Epithelial cell of prostate (primary cell): Measurements from ENCODE around the gene GSTM2.
"Not testable (repeated sequence)": the region's sequence is repeated elsewhere in the genome, so short reads cannot be mapped to it uniquely, and the experiment has no call there.

Experiments
- DNase-seq: peaks from one replicate; pipeline ENCODE4 v3.0.0-alpha.2; 2011; ENCODE audit warnings: low read depth, low spot score
- H3K27ac ChIP-seq: fragments of 450-650 bp; 2 replicates; pipeline ENCODE4 v1.5.1; 2017; ENCODE audit warnings: mild to moderate bottlenecking

Gene GSTM2

DNA sequence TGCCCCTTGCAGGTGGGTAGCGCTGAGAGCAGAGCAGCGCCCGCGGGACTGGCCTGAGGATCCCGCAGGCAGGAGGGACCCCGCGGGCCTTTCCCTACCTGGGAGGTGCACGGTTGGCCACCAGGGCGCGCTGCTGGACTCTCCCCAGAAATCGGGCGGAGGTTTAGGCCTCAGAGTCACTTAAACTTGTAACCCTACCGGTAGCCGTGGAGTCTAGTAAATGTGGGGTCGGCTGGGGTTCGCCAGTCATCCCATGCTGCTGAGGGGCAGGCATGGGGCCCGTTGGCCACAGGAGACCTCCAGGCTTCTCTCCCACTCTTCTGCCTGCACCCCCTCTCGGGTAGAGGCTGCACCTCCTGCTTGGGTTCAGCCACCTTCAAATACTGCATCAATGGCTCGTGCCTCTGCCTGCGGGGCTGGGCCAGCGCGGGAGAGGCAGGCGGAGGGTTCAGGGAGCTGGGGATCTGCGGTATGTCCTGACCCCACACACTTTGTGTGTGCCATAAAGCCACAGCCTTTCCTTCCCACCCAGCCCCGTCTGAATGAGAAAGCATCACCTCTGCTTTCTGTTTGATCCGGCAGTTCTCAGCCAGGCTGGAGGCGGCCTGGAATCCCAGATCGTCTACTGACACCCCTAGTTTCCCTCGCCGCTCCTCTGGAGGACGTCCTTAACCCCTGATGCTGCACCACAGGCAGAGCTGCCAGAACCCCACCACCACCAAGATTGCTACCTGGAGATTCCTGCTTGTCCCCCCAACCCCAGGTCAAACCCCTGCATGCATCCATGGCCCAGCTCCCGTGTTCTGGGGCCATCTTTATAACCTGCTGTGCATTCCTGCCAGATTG, 24.2 kb upstream of the GSTM2 start:
- no peak overlapping the region for H3K27ac ChIP-seq
- no peak for DNase-seq

- H3K27ac ChIP-seq: no peak overlapping the region
- no peak for DNase-seq
Observed at GRCh38 chr1:109644670-109645069, 23.2 kb upstream of the GSTM2 start.

DNA sequence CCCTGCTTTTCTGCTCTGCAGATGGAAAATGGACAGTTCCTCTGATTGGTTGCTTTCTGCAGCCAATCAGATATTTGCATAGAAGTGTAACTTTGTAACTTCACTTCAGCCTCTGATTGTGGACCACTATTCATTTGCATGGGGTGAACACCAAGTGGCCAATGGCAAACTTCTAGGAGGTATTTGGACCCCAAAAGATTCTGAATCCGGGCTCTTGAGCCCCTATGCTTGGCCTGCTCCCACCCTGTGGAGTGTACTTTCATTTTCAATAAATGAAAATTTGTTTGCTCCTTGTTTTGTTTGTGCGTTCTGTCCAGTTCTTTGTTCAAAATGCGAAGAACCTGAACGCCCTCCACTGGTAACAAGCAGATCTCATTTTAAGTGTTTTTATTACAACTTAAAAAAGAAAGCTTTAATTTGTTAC, 18.4 kb upstream of the GSTM2 start:
- DNase-seq: no peak

DNA sequence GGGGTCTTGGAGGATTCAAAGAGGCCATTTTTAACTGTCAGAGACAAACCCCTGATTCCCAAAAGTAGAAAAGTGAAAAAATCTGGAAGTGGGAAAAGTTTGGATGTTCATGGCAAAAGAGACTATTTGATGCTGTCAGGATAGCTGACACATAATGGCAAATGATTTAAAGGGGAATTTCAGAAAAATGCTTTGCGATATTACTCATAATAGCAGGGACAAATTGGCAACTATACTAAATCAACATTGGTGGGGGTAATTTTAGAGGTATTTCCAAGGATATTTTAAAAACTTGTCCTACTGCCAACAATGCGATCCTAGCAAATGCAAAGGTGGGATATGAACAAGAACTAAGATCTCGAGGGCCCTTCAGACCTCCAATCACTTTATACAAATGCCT, 17.2 kb upstream of the GSTM2 start:
- no peak overlapping the region for H3K27ac ChIP-seq
- DNase-seq: no peak

More for the DNA sequence above, 18.4 kb upstream of the GSTM2 start:
- H3K27ac ChIP-seq: no peak overlapping the region

DNA sequence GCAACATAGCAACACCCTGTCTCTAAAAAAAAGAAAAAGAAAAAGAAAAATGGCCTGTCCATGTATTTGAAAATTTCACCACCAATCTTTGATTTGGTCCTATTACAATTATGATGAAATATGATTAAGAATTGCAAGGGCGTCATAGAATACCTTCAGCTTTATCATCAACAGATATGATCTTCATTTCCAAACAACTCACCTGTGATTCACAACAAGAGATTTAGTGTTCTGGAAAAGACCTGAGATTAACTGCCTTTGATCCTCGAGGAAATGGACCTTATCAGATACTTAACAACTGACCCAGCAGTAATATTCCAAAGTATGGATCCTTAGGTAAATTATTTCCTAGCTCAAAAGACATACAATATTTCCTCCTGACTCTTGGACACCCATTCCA, 15.5 kb upstream of the GSTM2 start:
- DNase-seq: no peak
- H3K27ac ChIP-seq: peak overlapping the region; percentile 50

DNA sequence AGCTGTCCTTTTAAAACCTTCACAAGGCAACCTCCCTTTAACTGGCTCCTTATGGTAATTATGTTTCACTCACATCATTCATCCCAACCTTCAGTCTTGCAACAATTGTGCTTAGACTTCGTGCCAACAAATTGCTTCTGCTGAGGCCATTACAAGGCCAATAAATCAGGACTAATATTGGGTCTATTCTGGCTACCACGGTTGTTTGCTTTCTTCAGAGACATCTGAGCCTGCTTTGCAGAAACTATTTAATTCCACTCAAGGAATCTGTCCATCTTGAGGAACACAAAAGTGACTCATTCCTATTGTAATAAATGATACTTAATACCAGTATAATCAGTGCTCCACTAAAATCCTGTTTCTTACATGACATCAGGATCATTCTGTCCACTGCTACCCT, 14.6 kb upstream of the GSTM2 start:
- no peak for DNase-seq

DNA sequence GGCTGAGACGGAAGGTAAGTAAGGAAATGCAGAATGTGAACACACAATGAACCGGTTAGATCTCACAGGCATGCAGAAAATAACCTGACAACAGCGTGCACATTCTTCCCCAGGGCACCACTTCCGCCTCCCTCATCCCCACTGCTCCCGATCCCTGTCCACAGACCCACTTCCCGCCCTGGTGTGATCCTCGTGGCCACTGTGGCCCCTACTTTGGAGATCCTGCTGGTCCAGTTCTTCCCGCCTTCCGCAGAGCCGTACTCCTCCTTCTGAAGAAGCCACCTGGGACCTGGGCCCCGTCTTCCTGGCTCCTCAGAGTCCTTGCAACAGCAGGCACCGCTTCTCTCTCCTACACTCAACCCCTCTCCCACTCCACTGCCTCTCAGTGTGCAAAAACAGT, 13.3 kb upstream of the GSTM2 start:
- H3K27ac ChIP-seq: no peak overlapping the region
- DNase-seq: no peak

More for the DNA sequence above, 14.6 kb upstream of the GSTM2 start:
- peak overlapping the region; percentile 50 for H3K27ac ChIP-seq

DNA sequence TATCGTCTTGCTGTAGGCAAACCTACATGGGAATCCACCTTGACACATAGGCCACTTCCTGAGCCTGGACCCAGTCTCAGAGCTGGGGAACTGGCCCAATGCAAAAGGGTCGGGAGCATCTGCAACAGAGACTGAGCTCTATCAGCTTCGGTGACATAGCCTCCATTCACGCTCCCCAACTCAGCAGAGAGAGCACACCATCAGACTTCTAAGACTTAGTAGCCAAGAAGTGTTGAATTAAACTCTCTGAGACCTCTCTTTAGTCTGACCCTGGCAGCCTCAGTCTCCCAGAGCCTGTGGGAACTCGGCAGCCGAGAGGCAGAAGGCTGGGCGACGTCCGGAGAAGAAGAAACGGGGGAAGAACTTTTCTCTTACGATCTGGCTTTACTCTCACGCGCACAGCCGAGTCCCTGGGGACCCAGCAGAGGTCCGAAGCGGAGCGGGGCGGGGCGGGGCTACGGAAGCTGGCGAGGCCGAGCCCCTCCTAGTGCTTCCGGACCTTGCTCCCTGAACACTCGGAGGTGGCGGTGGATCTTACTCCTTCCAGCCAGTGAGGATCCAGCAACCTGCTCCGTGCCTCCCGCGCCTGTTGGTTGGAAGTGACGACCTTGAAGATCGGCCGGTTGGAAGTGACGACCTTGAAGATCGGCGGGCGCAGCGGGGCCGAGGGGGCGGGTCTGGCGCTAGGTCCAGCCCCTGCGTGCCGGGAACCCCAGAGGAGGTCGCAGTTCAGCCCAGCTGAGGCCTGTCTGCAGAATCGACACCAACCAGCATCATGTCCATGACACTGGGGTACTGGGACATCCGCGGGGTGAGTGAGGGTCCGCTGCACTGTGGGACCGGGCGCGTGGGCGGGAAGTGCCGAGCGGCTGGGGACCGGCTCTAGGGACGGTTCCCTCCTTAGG, 12.0 kb upstream of the GSTM2 start, which contains the start of gene GSTM4:
GSTM4 (plus strand) TSS at position 485 of the 905 bp plus-strand sequence; CDS start at position 776, 291 bp downstream.
- DNase-seq: no peak
- H3K27ac ChIP-seq: no peak within 1 kb of the TSS

- H3K27ac ChIP-seq: no peak overlapping the region
- DNase-seq: no peak
Observed at GRCh38 chr1:109657395-109657794, 10.5 kb upstream of the GSTM2 start.

- no peak overlapping the region for H3K27ac ChIP-seq
- DNase-seq: no peak
Observed at GRCh38 chr1:109657970-109658369, 9.9 kb upstream of the GSTM2 start.

DNA sequence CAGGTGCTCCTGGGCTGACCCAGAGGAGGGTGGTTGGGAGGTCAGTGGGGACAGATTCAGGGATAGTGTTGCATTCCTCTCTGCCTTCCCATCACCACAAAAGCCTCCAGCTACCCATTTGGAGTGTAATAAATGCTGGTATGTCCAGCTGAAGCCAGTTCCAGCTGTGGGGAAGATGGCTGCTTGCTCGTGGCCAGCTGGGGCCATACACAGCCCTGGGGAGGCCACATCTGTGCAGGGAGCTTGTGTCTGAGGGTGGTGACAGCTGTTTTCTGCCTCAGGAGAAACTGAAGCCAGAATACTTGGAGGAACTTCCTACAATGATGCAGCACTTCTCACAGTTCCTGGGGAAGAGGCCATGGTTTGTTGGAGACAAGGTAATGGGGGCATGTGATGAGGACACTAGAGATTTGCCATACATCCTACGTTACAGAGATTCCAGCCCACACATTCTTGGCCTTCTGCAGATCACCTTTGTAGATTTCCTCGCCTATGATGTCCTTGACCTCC, 9.3 kb upstream of the GSTM2 start:
- H3K27ac ChIP-seq: no peak overlapping the region
- no peak for DNase-seq

DNA sequence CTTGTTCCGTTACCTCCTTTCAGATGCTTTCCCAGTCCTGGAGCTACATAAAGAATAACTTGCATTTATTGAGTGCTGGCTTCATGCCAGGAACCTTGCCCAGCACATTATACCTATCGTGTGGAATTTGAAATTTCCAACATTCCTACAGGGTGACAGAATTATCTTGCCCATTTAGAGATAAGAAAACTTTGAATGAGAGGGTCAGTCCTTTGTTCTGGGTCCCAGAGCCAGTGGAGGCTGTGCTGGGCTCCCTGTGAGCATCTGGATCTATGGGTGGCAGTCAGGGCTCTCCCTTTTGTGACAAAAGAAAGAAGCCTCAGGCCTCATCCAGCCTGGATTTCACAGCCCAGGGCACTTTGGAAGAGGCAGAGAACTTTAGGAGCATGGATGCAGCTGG, 8.7 kb upstream of the GSTM2 start:
- no peak for DNase-seq
- no peak overlapping the region for H3K27ac ChIP-seq

- DNase-seq: no peak
Observed at GRCh38 chr1:109659997-109660690, 7.7 kb upstream of the GSTM2 start.

GRCh38 chr1:109660691-109661026, 7.2 kb upstream of the GSTM2 start:
- DNase-seq, H3K27ac ChIP-seq: not testable (repeated sequence)

More at GRCh38 chr1:109659997-109660690, 7.7 kb upstream of the GSTM2 start:
- no peak overlapping the region for H3K27ac ChIP-seq

- H3K27ac ChIP-seq: no peak overlapping the region
- no peak for DNase-seq
Observed at GRCh38 chr1:109661391-109661790, 6.5 kb upstream of the GSTM2 start.

DNA sequence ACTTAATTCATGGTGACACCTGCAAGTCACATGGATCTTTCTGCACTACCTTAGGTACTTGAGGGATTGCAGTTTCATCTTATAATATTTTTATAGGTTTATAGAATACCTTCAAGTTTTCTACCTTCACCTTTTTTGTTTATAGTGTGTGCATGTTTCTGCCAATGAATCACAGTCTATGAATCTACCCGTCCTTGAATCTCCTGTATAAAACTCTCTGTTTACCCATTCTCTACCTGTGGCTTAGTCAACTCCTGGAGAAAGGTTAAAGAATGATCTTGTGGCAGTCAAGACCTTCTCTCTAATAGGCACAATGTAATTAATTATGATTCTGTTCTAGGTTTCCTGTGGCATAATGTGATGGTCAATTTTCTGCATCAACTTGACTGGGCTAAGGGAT, 3.2 kb upstream of the GSTM2 start:
- no peak overlapping the region for H3K27ac ChIP-seq
- DNase-seq: no peak

GRCh38 chr1:109668123-109668775, 392 bp downstream of the GSTM2 start:
- no peak for DNase-seq
- H3K27ac ChIP-seq: no peak overlapping the region

DNA sequence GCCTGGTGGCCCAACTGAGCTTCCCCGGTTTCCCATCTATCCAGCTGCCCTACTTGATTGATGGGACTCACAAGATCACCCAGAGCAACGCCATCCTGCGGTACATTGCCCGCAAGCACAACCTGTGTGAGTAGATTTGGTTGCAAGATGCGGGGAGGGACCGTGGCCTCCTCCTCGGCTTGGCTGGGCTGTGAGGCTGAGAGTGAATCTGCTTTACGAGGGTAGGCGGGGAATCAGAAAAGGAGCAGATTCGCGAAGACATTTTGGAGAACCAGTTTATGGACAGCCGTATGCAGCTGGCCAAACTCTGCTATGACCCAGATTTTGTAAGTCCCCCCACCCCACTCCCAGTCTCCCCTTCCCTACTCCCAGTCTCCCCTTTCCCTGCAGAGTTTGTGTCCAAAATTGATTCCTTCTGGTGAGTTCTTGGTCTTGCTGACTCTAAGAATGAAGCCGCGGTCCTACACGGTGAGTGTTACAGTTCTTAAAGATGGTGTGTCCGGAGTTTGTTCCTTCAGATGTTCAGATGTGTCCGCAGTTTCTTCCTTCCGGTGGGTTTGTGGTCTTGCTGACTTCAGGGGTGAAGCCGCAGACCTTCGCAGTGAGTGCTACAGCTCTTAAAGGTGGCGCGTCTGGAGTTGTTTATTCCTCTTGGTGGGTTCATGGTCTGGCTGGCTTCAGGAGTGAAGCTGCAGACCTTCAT, 1.5 kb downstream of the GSTM2 start:
- DNase-seq: no peak
- no peak overlapping the region for H3K27ac ChIP-seq

DNA sequence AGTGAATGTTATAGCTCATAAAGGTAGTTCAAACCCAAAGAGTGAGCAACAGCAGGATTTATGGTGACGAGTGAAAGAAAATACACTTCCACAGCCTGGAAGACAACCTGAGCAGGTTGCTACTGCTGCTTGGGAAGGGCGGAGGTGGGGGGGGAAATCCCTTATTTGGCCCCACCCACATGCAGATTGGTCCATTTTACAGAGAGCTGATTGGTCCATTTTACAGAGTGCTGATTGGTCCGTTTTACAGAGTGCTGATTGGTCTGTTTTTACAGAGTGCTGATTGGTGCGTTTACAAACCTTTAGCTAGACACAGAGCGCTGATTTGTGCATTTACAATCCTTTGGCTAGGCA, 2.1 kb downstream of the GSTM2 start:
- DNase-seq: not testable (repeated sequence)

More for the DNA sequence above, 2.1 kb downstream of the GSTM2 start:
- H3K27ac ChIP-seq: not testable (repeated sequence)
